Kidney epithelial cell (primary cell): ENCODE results near the gene FBXO34. TPM values are rescaled to one million over a fixed set of nuclear protein-coding genes. Genes with fewer than 3 reads are reported as not detected.

Experiments
- DNase-seq: peaks from one replicate; pipeline ENCODE4 v3.0.0-alpha.2; 2010; ENCODE audit warnings: low read depth
- H3K27me3 ChIP-seq: 2 replicates; pipeline ENCODE4 v1.6.0; 2011; ENCODE audit warnings: low read length; ENCODE audit not compliant: control insufficient read depth, insufficient read depth
- H3K36me3 ChIP-seq: 2 replicates; pipeline ENCODE4 v1.5.1; 2011; ENCODE audit warnings: low read length; ENCODE audit not compliant: control insufficient read depth, insufficient read depth
- H3K4me3 ChIP-seq: 2 replicates; pipeline ENCODE4 v1.5.1; 2011; ENCODE audit warnings: low read depth, mild to moderate bottlenecking, control low read depth, low read length
- CTCF ChIP-seq: IDR thresholded peaks from 2 replicates; pipeline ENCODE4 v1.5.1; 2011; ENCODE audit warnings: mild to moderate bottlenecking, moderate library complexity, low read length, control low read depth, inconsistent platforms; ENCODE audit not compliant: insufficient read depth, poor library complexity, severe bottlenecking
- total RNA-seq: library from RNA; depleted of rRNA; stranded (reverse); fragments of >200 nt; gene quantifications from 2 replicates; pipeline ENCODE4 v1.2.3, GENCODE V29; 2015

FBXO34 gene
- total RNA-seq, 1 donor from 2014 or later = 18.4 TPM

DNA sequence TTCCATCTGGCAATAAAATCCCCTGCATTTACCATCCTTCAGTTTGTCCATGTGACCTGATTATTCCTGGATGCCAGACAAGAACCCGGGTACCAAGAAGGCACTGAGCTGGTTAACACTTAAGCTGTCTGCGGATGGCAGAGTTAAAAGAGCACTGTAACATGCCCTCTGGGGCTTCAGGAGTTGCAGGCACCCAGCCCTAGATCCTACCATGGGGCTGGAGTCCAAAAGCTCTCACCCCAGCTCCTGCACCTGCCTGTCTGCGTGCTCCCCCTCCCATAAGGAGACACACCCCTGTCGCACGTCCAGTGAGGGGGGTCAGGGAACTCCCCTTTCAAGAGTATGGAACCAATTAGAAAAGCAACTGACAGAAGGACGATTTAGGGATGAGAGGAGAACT lies 14.6 kb upstream of the FBXO34 start:
- H3K4me3 ChIP-seq = no peak overlapping the region
- DNase-seq = no peak
- TF ChIP-seq CTCF = no peak

DNA sequence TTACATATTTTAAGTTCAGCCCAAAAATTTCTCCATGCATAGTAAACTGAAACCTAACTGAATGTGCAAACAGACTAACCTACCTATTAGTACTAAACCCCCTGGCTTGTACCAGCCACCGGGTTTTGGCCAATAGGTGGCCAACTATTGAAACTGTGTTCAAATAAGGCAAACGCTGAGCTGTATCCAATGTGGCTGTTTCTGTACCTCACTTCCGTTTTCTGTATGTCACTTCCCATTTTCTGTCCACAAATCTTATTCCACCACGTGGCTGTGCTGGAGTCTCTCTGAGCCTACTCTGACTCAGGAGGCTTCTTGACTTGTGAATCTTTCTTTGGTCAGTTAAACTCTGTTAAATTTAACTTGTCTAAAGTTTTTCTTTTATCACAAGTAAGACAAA lies 6.0 kb upstream of the FBXO34 start:
- no peak for TF ChIP-seq CTCF
- H3K27me3 ChIP-seq = no peaks in the 10 kb centered on the region
- no peak for DNase-seq
- no peak overlapping the region for H3K4me3 ChIP-seq
- H3K36me3 ChIP-seq = no peaks in the 10 kb centered on the region

More for the DNA sequence above, 14.6 kb upstream of the FBXO34 start:
- H3K36me3 ChIP-seq = no peaks in the 10 kb centered on the region
- no peaks in the 10 kb centered on the region for H3K27me3 ChIP-seq

GRCh38 chr14:55267820-55268219 lies 3.4 kb upstream of the FBXO34 start:
- Histone ChIP-seq H3K27me3 (no peaks in the 10 kb centered on the region), H3K4me3 (no peak overlapping the region), H3K36me3 (no peaks in the 10 kb centered on the region)
- DNase-seq = no peak
- no peak for TF ChIP-seq CTCF

DNA sequence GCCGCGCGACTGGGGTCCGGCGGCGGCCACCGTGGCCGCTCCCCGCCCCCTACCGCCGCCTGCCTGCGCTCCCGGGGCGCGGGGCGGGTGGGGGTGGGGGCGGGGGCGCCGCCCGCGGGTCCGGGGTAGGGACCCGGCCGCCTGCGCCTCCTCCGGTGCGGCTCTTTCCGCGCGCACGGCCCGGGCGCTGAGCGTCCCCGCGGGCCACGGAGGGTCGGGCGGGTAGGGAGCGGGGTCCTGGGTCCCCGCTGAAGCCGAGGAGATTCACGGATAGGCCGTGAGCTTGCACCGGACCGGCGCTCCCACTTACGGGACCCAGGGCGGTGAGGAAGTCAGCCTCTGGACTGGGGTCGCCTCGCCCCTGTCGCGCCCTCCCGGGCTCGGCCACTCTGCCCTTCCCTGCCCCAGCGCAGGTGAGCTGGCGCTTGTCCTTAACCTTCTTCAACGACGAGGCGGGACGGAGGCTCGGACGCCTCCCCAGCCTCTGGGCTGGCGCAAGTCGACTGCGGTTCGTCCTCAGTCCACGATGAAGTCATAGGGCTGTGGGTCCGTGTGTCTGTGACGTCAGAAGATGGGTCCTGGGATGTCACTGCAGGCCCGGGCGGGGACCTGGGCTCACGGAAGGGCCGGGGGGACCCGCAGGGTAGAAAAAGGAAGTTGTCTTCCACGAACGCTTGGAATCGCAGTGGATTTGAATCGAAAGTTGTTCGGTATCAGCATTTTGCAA lies 514 bp downstream of the FBXO34 start:
- TF ChIP-seq CTCF = no peak
- DNase-seq = no peak
- no peaks in the 10 kb centered on the region for H3K27me3 ChIP-seq
- H3K4me3 ChIP-seq = peak overlapping the region; percentile 100
- H3K36me3 ChIP-seq = no peaks in the 10 kb centered on the region

- Histone ChIP-seq H3K27me3 (no peaks in the 10 kb centered on the region), H3K36me3 (no peaks in the 10 kb centered on the region), H3K4me3 (peak overlapping the region; percentile 100)
- no peak for DNase-seq
- TF ChIP-seq CTCF = no peak
Measured at GRCh38 chr14:55272387-55272786, 1.2 kb downstream of the FBXO34 start.

GRCh38 chr14:55272922-55273321 lies 1.7 kb downstream of the FBXO34 start:
- no peaks in the 10 kb centered on the region for H3K36me3 ChIP-seq

More at GRCh38 chr14:55272922-55273321, 1.7 kb downstream of the FBXO34 start:
- no peak for TF ChIP-seq CTCF
- DNase-seq = no peak
- no peaks in the 10 kb centered on the region for H3K27me3 ChIP-seq
- H3K4me3 ChIP-seq = peak overlapping the region; percentile 100
